Amygdala (tissue), 56 donors: ENCODE results near the gene SPTSSB.

Experiments
- DNase-seq, 56 donors: peaks; one replicate each; lab custom pipeline; 2025; lab: John Stamatoyannopoulos, UW

Gene SPTSSB, protein sequence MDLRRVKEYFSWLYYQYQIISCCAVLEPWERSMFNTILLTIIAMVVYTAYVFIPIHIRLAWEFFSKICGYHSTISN

DNA sequence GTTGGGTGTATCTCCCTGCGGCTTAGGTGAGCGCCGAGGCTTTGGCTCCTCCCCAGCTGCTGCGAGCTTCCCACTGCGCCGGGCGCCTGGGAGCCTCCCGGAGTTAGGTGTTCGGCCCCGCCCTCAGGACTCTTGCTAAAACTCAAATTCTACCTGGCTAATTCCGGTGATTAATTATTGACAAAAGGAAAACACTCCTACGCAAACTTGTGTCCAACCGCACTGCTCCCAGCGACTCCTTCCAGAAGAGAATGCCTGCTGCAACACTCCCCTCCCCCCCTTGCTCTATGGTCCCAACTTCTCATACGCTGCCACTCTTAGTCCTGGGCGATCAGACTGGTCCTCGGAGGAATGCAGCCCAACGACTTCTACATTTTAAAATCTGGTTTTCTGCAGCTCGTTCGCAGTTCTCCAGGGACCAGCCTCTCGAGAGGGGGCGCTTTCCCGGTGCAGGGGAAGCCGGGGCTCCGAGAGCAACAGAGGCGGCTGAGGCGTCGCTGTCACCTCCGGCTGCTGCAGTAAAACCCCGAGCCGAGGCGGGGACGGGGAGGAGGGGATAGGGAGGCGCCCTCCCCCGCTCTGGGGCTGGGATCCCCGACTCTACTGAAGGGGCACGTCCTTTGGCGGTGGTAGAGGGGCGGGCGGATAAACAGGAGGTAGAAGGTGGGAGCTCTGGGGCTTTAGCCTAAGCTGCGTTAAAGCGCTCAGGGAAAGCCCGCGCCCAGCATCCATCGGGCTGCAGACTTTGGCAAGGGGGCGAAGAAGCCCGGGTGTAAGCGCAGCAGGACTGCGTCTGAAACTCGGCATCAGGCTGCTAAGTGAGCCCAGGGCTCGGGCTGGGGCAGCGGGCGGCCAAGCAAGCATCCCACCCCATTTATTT lies at the start of gene SPTSSB:
Gene SPTSSB (minus strand): TSS at position 77 of the 880 bp plus-strand sequence. CDS start 25,194 bp downstream, outside the sequence.
- peak in 49 of 56 donors; percentile 5 to 61 (median 28) for DNase-seq

DNA sequence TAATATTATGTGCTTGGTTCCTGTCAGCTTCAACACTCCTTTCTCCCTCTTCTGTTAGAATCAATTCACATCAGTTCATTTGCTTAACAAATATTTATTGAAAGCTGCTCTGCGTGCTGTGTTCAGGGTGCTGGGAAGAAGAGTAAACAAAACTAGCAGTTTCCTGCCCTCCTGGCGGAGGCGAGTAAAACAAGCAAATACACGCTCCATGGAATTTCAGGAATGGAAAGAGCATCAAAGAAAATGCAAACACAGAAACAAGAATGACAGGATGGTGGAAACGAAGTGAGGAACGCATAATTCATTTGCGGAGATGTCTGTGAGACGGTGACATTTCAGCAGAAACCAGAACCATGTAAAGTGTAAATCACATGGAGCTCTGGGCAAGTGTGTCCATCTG lies 49.4 kb upstream of the SPTSSB start:
- DNase-seq: no peak

DNA sequence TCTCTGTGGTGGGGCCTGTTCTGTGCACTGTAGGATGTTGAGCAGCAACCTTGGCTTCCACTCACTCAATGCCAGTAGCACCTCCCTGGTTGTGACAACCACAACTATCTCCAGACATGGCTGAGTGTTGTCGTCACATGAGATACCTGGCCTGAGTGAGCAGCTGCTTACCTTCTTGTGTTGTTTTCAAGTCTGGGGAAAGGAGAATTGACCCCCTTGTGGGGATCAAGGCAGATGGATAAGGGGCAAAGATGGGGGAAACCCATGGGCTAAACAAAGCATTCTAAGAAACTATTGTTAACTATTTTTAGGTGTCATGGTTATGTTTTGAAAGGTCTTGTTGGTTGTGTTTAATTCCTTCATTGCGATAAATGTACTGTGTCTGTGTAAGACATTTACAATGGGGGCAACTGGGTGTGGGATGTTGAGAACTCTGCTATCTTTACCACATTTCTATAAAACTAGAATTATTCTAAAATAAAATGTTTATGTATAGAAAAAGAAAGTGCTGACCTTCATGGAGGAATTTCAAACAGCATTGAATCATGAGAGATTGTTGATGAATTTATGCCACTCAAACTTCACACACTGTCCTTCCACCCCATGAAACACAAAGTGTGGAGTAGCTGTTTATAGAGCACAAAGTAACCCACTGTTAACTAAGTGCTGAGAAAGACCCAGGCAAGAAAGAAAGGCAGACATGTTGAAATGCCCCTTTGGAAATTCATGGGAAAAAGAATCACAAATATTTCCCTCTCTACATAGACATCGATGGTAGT lies 48.4 kb upstream of the SPTSSB start:
- DNase-seq: no peak

DNA sequence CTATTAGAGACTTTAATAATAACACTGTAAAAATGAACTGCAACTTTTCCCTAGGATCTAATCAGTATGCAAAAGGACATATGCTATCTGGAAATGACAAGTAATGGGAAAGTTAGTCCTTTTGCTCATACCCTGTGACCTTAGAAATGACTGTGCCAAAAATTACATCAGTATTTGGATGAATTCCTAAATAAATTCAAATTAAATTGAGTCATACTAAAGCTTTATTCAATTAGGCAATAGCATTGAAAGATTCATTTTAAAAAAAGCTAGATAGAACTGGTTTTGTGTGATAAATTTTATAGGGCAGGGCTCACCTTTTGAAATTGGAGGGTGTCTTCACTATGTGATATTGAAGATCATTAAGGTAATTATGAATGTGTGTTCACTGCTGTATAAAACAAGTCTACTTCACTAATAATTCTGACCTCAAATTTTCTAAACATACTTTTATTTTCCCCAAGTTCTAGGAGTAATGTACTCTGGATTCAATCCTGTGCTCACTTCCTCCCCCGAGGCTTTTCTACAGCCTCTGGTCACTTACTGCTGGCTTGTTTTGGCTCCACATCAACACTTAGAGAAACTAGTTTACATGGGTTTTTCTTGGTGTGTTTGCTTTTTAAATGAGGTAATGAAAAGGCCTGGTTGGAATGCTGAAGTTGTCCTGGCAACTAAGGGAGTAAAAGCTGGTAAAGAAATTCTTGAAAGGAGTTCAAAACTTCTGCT lies 44.4 kb upstream of the SPTSSB start:
- no peak for DNase-seq

DNA sequence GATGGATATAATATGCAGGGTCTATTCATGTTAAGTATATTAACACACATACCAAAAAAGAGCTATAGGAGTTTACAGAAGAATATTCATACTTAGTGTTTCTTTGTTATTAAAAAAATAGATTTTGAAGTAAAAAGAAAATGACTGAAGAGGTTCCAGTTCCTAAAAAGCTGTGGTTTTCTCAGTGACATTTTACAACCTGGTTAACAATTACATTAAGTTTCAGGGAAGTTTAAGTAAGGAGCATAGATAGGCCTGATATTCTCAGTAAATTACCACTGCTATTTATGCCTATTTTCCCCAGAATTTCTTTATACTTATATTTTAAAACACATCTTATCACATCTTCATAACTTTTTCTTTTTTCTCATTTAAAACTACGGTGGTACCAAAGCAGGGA lies 43.6 kb upstream of the SPTSSB start:
- DNase-seq: no peak

DNA sequence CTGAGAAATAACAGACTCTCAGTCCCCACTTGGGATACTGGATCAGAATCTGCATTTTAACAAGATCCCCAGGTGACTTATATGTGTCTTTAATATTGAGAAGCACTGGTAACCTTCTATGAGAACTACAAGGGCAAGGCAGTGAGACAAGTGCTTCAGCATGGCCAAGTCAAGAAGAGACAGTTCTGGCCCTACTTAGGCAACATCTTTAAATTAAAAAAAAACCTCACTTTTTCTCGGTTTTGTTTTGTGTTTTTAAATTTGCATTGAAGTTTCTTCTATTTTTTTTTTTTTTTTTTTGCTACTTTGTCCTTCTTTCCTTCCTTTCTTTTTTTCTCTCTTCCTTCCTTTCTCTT lies 42.5 kb upstream of the SPTSSB start:
- no peak for DNase-seq

DNA sequence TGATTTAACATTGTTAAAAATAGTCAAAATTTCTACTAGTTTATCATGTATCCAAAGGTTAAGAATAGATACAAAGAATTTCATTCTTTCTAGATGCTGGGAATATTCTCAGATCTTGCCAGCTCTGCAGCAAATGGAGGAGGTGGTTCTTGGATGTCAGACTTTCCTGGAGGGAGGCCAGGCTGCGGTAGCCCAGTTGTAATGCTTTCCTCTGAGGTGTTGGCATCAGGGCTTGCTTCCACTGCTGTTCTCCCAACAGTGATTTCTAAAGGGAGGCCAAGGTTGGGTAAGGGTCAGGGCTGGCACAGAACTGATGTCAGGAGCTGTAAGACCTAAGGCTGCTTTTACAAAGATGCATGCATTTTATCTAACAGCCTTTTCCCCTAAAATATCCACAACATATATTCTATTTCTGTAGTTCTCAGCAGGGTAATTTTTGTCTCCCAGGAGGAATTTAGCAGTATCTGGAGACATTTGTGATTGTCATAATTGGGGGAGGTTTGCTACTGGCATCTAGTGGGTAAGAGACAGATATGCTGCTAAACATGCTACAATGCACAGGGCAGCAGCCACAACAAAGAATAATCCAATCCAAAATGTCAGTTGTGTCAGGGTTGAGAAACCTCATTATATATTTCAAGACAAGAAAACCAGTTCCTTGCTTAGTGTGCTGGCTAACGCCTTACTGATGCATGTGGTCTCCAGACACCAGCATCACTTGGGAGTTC lies 42.0 kb upstream of the SPTSSB start:
- peak in 37 of 56 donors; percentile 2 to 64 (median 19) for DNase-seq

DNA sequence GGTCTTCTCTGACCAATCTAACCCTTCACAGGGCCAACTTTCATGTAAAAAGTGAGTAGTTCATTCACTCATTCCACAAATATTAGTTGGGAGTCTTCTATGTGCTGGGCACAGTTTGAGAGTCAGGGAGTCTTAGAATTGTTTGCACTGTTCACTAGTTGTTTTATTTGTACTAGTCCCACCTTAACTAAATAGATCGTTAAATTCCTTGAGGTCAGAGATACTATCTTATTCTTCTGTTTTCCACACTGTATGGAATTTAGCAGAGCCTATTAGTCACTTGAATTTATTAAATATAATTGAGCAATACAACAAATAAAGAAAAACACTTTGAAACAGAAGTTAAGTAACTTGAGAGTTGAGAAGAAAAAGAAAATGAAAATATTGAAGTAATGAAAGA lies 40.8 kb upstream of the SPTSSB start:
- no peak for DNase-seq

DNA sequence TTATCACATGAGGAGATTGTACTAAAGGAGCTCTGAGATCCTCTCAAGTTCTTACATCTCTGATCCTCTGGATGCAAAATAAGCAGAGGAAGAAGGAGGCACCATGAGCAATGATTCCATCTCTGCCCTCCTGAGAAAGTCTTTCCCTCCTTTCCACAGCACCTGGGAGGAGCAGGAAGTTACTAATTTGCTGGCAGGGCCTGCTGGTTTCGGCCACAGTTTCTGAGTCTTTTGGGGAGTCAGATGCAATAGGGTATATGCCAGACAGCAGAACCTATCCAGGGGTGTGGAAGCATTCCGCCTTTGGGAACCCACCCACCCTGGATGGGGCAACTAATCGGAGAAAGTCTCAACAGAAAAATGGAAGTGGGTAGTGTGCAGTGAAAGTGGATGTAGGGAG lies 38.5 kb upstream of the SPTSSB start:
- DNase-seq: no peak

DNA sequence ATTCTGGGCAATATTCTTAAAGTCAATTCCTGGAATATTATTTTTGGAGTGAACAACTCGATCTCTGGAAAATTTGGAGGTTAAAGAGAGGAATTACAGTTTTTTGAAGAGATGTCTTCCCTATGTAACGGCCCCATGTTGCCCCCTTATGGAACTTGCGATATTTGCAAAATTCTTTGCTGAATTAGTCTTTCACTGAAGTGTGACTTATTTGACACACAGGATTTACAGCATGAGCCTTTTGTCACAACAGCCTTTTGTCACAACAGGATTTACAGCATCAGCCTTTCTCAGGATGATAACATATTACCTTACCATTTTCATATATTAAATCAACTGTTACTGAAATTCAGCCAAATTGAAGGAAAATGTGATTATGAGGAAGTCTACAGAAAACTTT lies 37.8 kb upstream of the SPTSSB start:
- peak in 4 of 56 donors; percentile 7 to 26 (median 14) for DNase-seq

DNA sequence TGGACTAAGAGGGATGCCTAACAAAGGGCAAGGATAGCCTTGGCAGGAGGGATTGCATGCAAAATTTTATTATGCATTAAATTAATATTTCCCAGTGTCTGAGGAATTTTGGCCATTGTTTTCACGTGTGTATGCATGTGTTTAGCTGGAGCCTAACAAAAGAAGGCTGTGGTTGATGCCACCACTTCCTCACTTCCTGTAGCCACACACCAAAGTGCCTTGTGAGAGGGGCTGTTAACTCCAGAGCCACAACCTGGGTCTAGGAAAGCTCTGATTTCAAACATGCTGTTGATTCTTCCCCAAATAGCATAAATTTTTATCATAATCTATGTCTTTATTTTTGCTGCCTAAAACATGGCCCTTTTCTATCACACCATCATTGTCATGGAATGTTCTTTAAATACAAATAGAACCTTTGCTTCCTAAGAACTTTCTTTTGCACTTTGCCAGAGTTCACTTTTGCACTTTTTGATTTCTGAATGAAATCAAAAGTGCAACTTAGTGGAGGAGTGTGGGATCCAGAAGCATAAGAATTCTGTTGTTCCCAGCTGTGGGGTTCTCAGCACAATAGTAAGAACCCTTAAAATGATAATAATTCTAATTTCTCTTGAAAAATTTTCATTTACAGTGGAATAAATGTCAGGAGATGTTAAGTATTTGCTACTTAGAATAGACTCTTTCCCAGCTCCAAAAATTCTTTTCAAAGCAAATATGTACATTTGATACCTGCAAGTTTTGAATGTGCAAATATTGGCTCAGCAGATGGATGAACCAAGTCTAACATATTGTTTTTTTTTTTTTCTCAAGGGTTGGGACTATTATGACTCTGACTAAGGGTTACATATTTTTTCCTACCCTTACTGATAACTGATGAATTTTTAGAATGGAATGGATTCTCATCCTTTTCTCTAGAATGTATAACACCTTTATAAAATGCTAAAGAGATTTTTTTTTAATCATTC lies 35.6 kb upstream of the SPTSSB start:
- DNase-seq: no peak

DNA sequence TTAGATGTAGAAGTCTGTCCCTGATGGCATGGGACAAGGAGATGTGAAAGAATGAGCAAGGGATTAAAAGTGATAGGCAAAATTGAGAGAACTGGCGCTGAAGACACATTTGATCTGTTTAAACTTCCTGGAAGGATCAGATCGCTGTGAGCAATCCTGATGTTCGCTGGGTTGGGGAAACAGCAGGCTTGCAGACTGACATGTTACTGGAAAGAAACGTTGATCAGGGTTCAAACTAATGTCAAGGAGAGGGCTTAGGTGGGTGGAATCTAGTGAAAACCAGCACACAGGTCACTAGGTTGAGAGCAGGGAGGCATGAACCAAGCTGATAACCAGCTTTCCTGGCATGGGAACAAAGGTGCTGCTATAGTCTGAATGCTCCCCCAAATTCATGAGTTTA lies 34.5 kb upstream of the SPTSSB start:
- no peak for DNase-seq

DNA sequence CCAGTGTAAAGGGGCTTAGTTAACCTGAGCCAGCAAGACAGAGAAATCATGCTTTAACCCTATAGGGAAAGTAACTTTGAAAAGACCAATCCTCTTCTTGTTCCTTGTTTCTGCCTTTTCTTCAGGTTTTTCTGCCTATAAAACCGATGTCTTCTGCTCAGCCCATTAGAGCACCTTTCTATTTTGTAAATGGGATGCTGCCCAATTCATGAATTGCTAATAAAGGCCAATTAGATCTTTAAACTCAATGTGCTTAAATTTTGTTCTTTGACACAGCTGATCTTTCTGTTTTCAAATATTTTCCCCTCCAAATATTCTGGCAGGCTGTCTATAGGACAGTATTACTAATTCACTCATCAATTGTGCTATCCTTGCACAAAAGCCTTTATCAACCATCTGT lies 33.8 kb upstream of the SPTSSB start:
- DNase-seq: no peak

DNA sequence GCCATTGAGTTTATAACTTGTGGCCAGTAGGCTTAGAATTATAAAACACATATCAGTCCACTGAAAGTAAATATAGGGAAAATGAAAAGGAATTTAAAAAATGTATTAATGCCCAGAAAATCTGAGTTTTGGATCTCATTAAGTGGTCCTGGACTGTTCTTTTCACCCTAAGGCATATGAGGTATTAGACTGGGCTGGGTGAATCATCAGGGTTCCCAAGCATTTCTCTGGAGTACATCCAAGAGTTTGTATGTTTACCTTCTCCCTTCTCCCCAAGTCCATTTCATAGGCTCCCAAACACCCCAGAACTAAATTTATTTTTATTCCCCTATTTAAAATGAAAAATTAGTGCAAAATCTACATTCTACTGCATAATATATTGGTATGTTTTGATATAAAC lies 31.9 kb upstream of the SPTSSB start:
- DNase-seq: no peak

DNA sequence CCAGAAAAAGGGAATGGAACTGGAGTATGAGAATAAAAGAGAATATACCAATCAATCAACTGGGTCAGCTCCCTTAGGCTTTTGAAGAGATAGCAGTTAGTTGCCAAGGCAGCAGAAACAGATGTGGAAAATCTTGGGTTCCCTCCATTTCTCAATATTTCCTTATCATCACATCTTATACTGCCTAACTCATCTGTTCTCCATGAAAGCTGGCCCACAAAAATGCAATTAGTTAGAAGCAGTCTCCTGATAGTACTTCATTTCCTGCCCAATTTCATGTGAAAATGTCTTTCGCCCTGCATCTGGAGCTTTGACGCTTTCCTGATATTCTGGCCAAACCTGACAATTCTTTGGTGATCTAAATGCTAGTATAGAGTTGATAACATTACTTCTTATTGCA lies 30.1 kb upstream of the SPTSSB start:
- no peak for DNase-seq

DNA sequence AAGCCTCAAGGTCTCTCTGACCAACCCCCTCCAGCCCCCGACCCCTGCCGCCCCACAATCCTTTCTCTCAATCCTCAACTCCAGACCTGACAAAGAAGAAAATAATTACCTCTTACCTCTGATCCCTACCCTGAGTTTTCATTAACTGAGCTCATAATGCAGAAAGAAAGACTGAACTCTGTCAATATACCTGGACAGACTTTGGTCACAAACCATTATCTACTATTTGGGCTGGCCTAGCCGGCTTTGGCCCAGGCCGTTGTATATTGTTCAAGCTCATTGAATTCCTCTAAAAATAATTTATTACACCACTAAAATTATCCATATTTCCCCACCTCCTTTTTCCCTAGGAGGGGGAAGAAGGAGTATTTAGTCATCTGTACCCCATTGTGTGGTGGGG lies 29.3 kb upstream of the SPTSSB start:
- DNase-seq: no peak

DNA sequence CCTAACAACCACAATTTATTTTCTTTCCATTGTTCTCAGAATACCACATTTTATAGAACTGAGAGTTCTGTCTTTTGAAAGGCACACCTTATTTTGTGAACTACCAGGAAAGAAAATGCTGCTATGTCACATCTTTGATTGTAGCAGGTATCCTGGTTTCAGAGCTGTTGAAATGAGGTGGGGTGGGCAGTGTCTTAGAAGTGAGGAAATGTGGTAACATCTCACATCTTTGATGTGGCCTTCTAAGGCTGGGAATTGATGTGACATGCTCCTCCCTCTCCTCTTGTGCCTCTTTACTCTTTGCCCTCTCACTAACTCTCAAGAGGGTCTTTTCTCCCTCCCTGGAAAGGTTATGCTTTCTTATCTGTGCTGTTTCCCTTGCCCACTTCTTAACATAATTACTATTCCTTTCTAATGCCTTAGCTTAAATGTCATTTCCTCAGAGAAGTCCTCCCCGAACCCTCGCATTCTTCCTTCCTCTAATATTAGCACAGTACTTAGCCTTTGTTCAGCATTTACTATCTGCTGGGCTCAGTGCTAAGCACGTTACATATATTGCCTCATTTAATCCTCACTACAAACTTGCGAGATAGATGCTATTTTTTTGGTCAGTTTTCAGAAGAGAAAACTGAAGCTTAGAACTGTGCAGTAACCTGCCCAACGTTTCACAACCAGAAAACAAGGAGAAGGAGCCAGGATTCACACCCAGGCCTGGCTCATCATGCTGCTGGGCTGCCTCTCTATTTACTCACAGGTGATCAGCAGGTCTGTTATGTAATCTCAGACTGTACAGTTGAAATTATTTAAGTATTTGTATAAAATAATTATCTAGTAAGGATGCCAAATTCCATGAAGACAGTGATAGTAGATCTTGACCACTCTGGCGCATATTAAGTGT lies 24.0 kb upstream of the SPTSSB start:
- no peak for DNase-seq

DNA sequence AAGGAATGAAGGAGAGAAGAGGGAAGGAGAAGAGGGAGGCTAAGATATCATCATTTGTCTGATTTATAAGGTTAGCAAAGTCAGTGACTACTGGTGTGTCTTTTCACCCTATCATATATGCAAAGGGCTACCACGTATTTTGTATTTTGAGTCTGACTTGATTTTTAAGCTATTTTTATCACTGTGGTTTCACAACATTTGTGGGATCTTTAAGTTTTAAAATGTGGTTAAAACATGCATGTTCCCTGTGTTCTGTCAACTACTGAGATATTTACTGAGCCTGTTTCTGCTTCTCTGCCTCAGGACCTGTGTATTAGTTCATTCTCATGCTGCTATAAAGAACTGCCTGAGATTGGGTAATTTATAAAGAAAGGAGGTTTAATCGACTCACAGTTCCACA lies 22.5 kb upstream of the SPTSSB start:
- no peak for DNase-seq
